Stomach (tissue), 9 donors: ENCODE measurements around the gene NOTCH4. TPM values are rescaled to one million over a fixed set of nuclear protein-coding genes. Genes with fewer than 3 reads are reported as not detected.

Experiments
- DNase-seq, 2 donors: peaks; one replicate each; pipeline versions ENCODE4 v3.0.0 to v3.0.0-alpha.2; 2013 to 2019
- H3K27ac ChIP-seq, 5 donors: fragments of 200-600 bp in 4 of 5; sonication (generic) in 4 of 5; one replicate each; pipeline ENCODE4 v1.5.1; 2013 to 2019; ENCODE audit warnings: mild to moderate bottlenecking in 1 of 5, moderate library complexity in 1 of 5
- H3K27me3 ChIP-seq, 3 donors: fragments of 200-600 bp; sonication (generic); one replicate each; pipeline ENCODE4 v1.5.1; 2017 to 2019; ENCODE audit warnings: mixed run types in 1 of 3
- H3K36me3 ChIP-seq, 4 donors: fragments of 200-600 bp; sonication (generic); 1 replicate in 3 of 4; 2 replicates in 1 of 4; pipeline ENCODE4 v1.5.1; 2016 to 2019
- H3K4me1 ChIP-seq, 4 donors: fragments of 200-600 bp; sonication (generic); one replicate each; pipeline ENCODE4 v1.5.1; 2016 to 2019
- H3K4me3 ChIP-seq, 4 donors: fragments of 200-600 bp; sonication (generic) in 3 of 4; one replicate each; pipeline ENCODE4 v1.5.1; 2016 to 2019; ENCODE audit warnings: mild to moderate bottlenecking in 1 of 4
- H3K9me3 ChIP-seq, 4 donors: fragments of 200-600 bp; sonication (generic); one replicate each; pipeline ENCODE4 v1.5.1; 2016 to 2019
- CTCF ChIP-seq, 7 experiments: fragments of 450-650 bp in 4 of 7; fragments of 200-600 bp in 3 of 7; sonication (generic) in 3 of 7; IDR thresholded peaks; one replicate each; pipeline ENCODE4 v1.5.1; 2016 to 2019; ENCODE audit warnings: antibody characterized with exemption in 7 of 7, control low read depth in 2 of 7, mild to moderate bottlenecking in 1 of 7
- EP300 ChIP-seq: sonication (generic); formaldehyde crosslinking; IDR thresholded peaks from one replicate; pipeline ENCODE4 v1.6.1; 2017; ENCODE audit warnings: antibody characterized with exemption
- POLR2A ChIP-seq, 4 donors: fragments of 450-650 bp; IDR thresholded peaks; one replicate each; pipeline ENCODE4 v1.6.1; 2016; ENCODE audit warnings: antibody characterized with exemption in 4 of 4, control low read depth in 2 of 4, mild to moderate bottlenecking in 1 of 4, moderate library complexity in 1 of 4
- POLR2AphosphoS5 ChIP-seq, 3 donors: sonication (generic); formaldehyde crosslinking; IDR thresholded peaks; one replicate each; pipeline ENCODE4 v1.6.1; 2016; ENCODE audit warnings: antibody characterized with exemption in 3 of 3
- WGBS, 5 donors: extraction: QIAGEN DNeasy Blood & Tissue Kit in 3 of 5; methylation state at CpG; one replicate each; pipeline versions ENCODE4 v1.1.5 to v1.1.7; 2013 to 2018; 5-methylcytosine and 5-hydroxymethylcytosine counted together
- intact Hi-C: fragments of 100-400 bp; cut with DNase I; formaldehyde crosslinking; loops from one replicate; pipeline ENCODE4 v1.15.1; 2023; ENCODE audit warnings: low total_unique reads
- polyA plus RNA-seq, 3 donors: library from polyadenylated mRNA; stranded (reverse); fragments of 200-250 nt; gene quantifications; one replicate each; pipeline ENCODE4 v1.2.3, GENCODE V29; 2013
- total RNA-seq, 5 donors: library from RNA; depleted of rRNA; stranded (reverse); fragments of >200 nt; gene quantifications; one replicate each; pipeline versions ENCODE4 v1.1.0 to v1.2.3, GENCODE V29; 2014 to 2016
- donor health status: healthy with polysubstance abuse.
- donor health status: Bipolar disorder and iron deficiency.
- donor health status: healthy.

The NOTCH4 gene
- total and polyA plus RNA-seq, 8 donors = 7.3 to 45.5 (median 13.7) TPM

DNA sequence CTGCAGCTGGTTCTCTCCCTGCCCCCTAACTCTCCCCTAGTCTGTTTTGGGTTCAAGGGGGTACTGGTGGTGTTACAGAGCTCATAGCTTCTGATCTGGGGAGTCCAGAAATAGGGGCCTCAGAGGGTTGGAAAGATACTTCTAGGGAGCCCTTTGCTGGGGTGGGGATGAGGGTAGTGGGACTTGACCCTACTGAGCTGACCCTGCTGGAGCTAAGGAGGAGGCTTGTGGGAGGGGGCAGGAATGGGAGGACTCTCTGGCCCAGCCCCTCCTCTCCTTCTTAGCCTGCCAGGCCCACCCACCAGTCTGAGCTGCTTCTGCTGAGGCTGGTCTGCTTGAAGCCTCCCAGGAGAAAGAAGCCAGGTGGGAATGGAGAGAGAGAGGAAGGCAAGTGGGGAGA lies 59.6 kb downstream of the NOTCH4 start, which contains the start of gene EGFL8:
TSS of gene EGFL8 (plus strand) at position 301 of the 400 bp plus-strand sequence. CDS start 1,571 bp downstream, outside the sequence.
- H3K4me1 ChIP-seq = peaks cover 13 to 36% (median 27%) of the 10 kb centered on the region in 4 donors
- intact Hi-C loops = no loop called here
- no peak for TF ChIP-seq CTCF (IDR thresholded peaks at IDR 0.05)
- TF ChIP-seq EP300 = no peak
- TF ChIP-seq POLR2AphosphoS5 (IDR thresholded peaks at IDR 0.05) = no peak
- TF ChIP-seq POLR2A (IDR thresholded peaks at IDR 0.05) = no peak
- peak within 1 kb of the TSS in 4 of 5 donors; percentile 48 to 61 (median 54) for H3K27ac ChIP-seq
- no peaks in the 10 kb centered on the region for H3K27me3 ChIP-seq
- peaks cover 24 to 91% (median 79%) of the 10 kb centered on the region in 4 donors for H3K36me3 ChIP-seq
- H3K9me3 ChIP-seq = no peaks in the 10 kb centered on the region
- DNase-seq = no peak
- H3K4me3 ChIP-seq = no peak within 1 kb of the TSS

DNA sequence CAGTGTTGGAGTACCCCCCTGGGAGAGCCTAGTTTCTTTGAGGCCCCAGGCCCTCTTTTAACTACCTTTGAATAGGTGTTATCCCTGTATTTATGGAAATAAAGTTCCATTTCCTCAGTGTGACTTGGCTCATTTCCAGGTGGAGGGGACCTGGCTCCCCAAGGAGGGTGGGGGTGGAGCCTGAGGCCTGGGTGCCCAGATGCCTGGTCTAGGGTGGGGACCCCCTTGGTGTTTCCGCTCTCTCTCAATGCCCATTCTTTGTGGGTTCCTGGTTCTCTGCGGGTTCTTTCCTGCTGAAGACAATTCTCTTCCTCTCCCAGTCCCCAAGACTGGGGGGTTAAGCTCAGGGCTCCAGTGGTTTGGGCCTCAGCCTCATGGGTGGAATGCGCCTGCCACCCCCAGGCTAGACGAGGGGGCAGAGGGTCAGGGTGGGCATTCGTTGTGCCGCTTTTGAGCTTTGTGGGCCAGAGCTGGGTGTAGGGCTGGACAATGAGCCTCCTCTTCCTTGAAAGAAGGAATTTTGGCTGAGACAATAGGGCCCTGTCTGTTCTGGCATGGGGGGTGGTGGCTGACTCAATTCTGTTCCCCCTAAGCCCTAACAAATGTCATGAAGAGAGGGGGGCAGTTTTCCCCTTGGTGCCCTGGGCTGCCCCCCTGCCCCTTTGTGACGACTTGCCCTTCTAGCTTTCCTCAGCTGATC lies 60.2 kb downstream of the NOTCH4 start:
- peak overlapping the region in 4 of 5 donors; percentile 48 to 61 (median 54) for H3K27ac ChIP-seq
- intact Hi-C loops = no loop called here
- WGBS, 5 donors = 73 to 90% (median 86%) methylated on average over 7 of the region's 7 CpGs

DNA sequence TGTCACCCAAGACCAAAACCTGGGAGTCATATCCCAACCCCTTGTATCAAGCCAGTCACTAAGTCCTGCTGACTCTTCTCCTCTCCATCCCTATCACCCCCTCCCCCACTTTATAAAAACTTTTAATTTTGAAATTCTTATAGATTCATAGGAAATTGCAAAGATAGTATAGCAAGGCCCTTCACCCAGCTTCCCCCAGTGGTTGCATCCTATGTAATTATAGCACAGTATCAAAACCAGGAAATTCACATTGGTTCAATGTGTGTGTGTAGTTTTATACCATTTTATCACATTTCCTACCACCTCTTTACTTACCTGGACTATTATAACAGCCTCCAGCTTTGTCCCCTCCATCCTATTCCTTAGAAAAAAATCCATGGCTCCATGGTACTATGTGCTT lies 65.8 kb downstream of the NOTCH4 start:
- Histone ChIP-seq H3K27me3 (no peaks in the 10 kb centered on the region), H3K9me3 (no peaks in the 10 kb centered on the region), H3K4me3 (no peak overlapping the region), H3K4me1 (peaks cover 20 to 38% (median 35%) of the 10 kb centered on the region in 4 donors), H3K27ac (no peak overlapping the region), H3K36me3 (peaks cover 17 to 73% (median 62%) of the 10 kb centered on the region in 4 donors)
- intact Hi-C loops = no loop called here
- DNase-seq = no peak
- TF ChIP-seq CTCF (IDR thresholded peaks at IDR 0.05) = no peak
- TF ChIP-seq POLR2A (IDR thresholded peaks at IDR 0.05) = no peak
- TF ChIP-seq EP300 = no peak
- TF ChIP-seq POLR2AphosphoS5 (IDR thresholded peaks at IDR 0.05) = no peak

More for the DNA sequence above, 60.2 kb downstream of the NOTCH4 start:
- Histone ChIP-seq H3K4me1 (peaks cover 7 to 30% (median 21%) of the 10 kb centered on the region in 4 donors), H3K9me3 (no peaks in the 10 kb centered on the region), H3K36me3 (peaks cover 22 to 90% (median 79%) of the 10 kb centered on the region in 4 donors), H3K4me3 (no peak overlapping the region), H3K27me3 (no peaks in the 10 kb centered on the region)
- TF ChIP-seq POLR2A (IDR thresholded peaks at IDR 0.05) = no peak
- TF ChIP-seq EP300 = no peak
- peak in 1 of 3 donors; percentile 3 for TF ChIP-seq POLR2AphosphoS5 (IDR thresholded peaks at IDR 0.05)
- DNase-seq = no peak

- 79 to 91% (median 86%) methylated on average over 9 of the region's 9 CpGs for WGBS, 5 donors
These were observed 67.0 kb downstream of the NOTCH4 start for GRCh38 chr6:32156891-32157290.

More at GRCh38 chr6:32156891-32157290, 67.0 kb downstream of the NOTCH4 start:
- peaks cover 17 to 61% (median 51%) of the 10 kb centered on the region in 4 donors for H3K36me3 ChIP-seq
- H3K27ac ChIP-seq = no peak overlapping the region
- H3K4me1 ChIP-seq = peaks cover 31 to 50% (median 44%) of the 10 kb centered on the region in 4 donors
- no peaks in the 10 kb centered on the region for H3K9me3 ChIP-seq
- DNase-seq = no peak
- peaks cover 0 to 2% (median 0%) of the 10 kb centered on the region in 3 donors for H3K27me3 ChIP-seq
- no peak overlapping the region for H3K4me3 ChIP-seq
- TF ChIP-seq EP300 (no peak), CTCF (IDR thresholded peaks at IDR 0.05) (no peak), POLR2A (IDR thresholded peaks at IDR 0.05) (no peak), POLR2AphosphoS5 (IDR thresholded peaks at IDR 0.05) (no peak)
- intact Hi-C loops = no loop called here
